ENCODE measurements around the gene SPAG9. TPM values are rescaled to one million over a fixed set of nuclear protein-coding genes. Genes with fewer than 3 reads are reported as not detected.

Gene SPAG9
- total and polyA plus RNA-seq, 2 of the 8 experiments (the other 6 are each of a cell fraction or from before 2014, with no cell fraction given): 9.8 to 63.8 TPM

DNA sequence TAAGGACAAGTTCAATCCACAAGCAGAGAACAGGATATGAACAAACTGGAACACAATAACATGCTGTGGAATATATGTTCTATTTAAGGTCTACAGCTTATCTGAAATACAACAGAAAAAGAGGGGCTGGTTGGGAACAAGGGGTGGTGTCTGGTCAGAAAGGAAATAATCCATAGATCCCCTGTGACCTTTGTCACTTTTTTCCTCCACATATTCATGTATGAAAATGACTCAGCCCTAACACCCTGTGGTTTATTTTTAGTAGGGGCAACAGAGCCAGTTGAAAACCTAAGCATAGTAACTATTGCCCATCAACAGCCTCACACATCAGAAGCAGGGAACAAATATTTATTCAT is 12.3 kb upstream of the SPAG9 start:
- H3K4me2 ChIP-seq (ENCODE audit: insufficient read depth in 1 of 2, low read depth in 2 of 2, low read length in 2 of 2): no peak overlapping the region
- no peak overlapping the region for H3K4me3 ChIP-seq (ENCODE audit: extremely low read depth in 1 of 4, insufficient read depth in 2 of 4, low read depth in 3 of 4, low read length in 4 of 4)
- no peak overlapping the region for H3K23ac ChIP-seq (ENCODE audit: insufficient read length)
- no peak overlapping the region for H3K27ac ChIP-seq (ENCODE audit: low read depth, low read length)
- H4K91ac ChIP-seq (replicated peaks; ENCODE audit: insufficient read length, low read length): no peak overlapping the region
- no peak for DNase-seq (ENCODE audit: low read depth in 1 of 2, low spot score in 2 of 2)
- H3K4ac ChIP-seq (replicated peaks; ENCODE audit: insufficient read length, low read depth, low read length): no peak overlapping the region
- no peak overlapping the region for H2BK5ac ChIP-seq (ENCODE audit: low read depth, low read length)
- FAIRE-seq: no peak
- no peak overlapping the region for H2BK120ac ChIP-seq (replicated peaks; ENCODE audit: low read depth, low read length)
- no peaks in the 10 kb centered on the region for H3K9me3 ChIP-seq (ENCODE audit: insufficient read depth in 2 of 2, low read depth in 1 of 2, low read length in 1 of 2)
- H4K20me1 ChIP-seq (replicated peaks in 1 of 2; ENCODE audit: control insufficient read depth in 1 of 2, insufficient read depth in 2 of 2, low read length in 2 of 2): no peaks in the 10 kb centered on the region
- no peak overlapping the region for H4K5ac ChIP-seq (ENCODE audit: insufficient read length, low read depth, low read length)
- no peaks in the 10 kb centered on the region for H3K79me2 ChIP-seq (ENCODE audit: control insufficient read depth in 1 of 2, insufficient read depth in 2 of 2, low read length in 2 of 2)
- TF ChIP-seq BCL11A (IDR thresholded peaks at IDR 0.05; ENCODE audit: low read depth in 2 of 2, low read length in 2 of 2): no peak
- TF ChIP-seq BRCA1 (IDR thresholded peaks at IDR 0.05; ENCODE audit: low read depth, low read length): no peak
- no peak for TF ChIP-seq JUND (IDR thresholded peaks at IDR 0.05; ENCODE audit: low read length)
- no peak for TF ChIP-seq CHD1 (IDR thresholded peaks at IDR 0.05; ENCODE audit: low read depth, low read length)
- no peak for TF ChIP-seq JUN (IDR thresholded peaks at IDR 0.05; ENCODE audit: low read depth, low read length)
- TF ChIP-seq GTF2F1 (IDR thresholded peaks at IDR 0.05; ENCODE audit: borderline replicate concordance, low read depth, low read length): no peak
- TF ChIP-seq RAD21 (IDR thresholded peaks at IDR 0.05 in 1 of 2, conservative IDR thresholded peaks at IDR 0.05 in 1 of 2; ENCODE audit: low read depth in 2 of 2, low read length in 2 of 2): no peak
- no peak for TF ChIP-seq SP1 (IDR thresholded peaks at IDR 0.05; ENCODE audit: low read depth, low read length)
- TF ChIP-seq POLR2AphosphoS5 (IDR thresholded peaks at IDR 0.05; ENCODE audit: low read depth, low read length): no peak
- no peak for TF ChIP-seq TEAD4 (IDR thresholded peaks at IDR 0.05; ENCODE audit: low read depth, low read length)
- TF ChIP-seq CEBPB (IDR thresholded peaks at IDR 0.05; ENCODE audit: low read depth, low read length): no peak
- H3K14ac ChIP-seq (ENCODE audit: insufficient read length): no peak overlapping the region
- no peak overlapping the region for H2AFZ ChIP-seq (ENCODE audit: low read length)
- H3K23me2 ChIP-seq (ENCODE audit: low read depth, low read length): no peaks in the 10 kb centered on the region
- no peak overlapping the region for H2AK5ac ChIP-seq (ENCODE audit: low read depth, low read length)
- H3K79me1 ChIP-seq (ENCODE audit: low read depth, low read length): no peaks in the 10 kb centered on the region
- H4K8ac ChIP-seq (ENCODE audit: extremely low read depth, insufficient read depth, low read length): no peak overlapping the region
- H2BK12ac ChIP-seq (ENCODE audit: low read depth, low read length): no peak overlapping the region
- no peaks in the 10 kb centered on the region for H3K36me3 ChIP-seq (ENCODE audit: control insufficient read depth in 2 of 4, insufficient read depth in 4 of 4, low read length in 3 of 4)
- no peak overlapping the region for H3K18ac ChIP-seq (ENCODE audit: extremely low read depth, low read length)
- H3K56ac ChIP-seq (replicated peaks; ENCODE audit: insufficient read length, low read depth, low read length): no peak overlapping the region
- H3K4me1 ChIP-seq (replicated peaks in 1 of 4; ENCODE audit: control insufficient read depth in 3 of 4, insufficient read depth in 4 of 4, low read length in 3 of 4): no peaks in the 10 kb centered on the region
- H2BK15ac ChIP-seq (ENCODE audit: low read length): no peak overlapping the region
- no peaks in the 10 kb centered on the region for H3K27me3 ChIP-seq (replicated peaks in 1 of 4; ENCODE audit: control insufficient read depth in 3 of 4, extremely low read depth in 1 of 4, insufficient read depth in 3 of 4, low read length in 3 of 4)
- ChIA-PET POLR2A (ENCODE audit: partially characterized antibody) (interaction anchor here (1.2 to 3.5 kb wide), 2 partner anchors 9 to 13 kb away, joined by 3 to 10 read pairs; partner anchors contain the start of gene SPAG9), CTCF (ENCODE audit: partially characterized antibody) (interaction anchor here (1.8 kb wide), 1 partner anchor 20 kb away, joined by 6 read pairs; the partner anchor contains the start of gene NME1)
- H2BK20ac ChIP-seq (ENCODE audit: low read length): no peak overlapping the region
- H3K9ac ChIP-seq (replicated peaks in 1 of 4; ENCODE audit: extremely low read depth in 1 of 4, low read depth in 3 of 4, low read length in 3 of 4): no peak overlapping the region

Data from H1 (cell line).